Mesenchymal stem cell (in vitro differentiated cells and primary cell): ENCODE results near the gene RXFP2.
A peak's percentile ranks its signal among the peaks of the same experiment; 100 is the strongest.

Experiments used
- DNase-seq: peaks from one replicate; pipeline ENCODE4 v3.0.0-alpha.2; 2013
- H2AFZ ChIP-seq: one replicate; pipeline ENCODE4 v1.6.1; 2013; ENCODE audit warnings: low read depth, mild to moderate bottlenecking, control low read depth, inconsistent platforms, low read length, moderate library complexity
- H2AK5ac ChIP-seq: 2 replicates; pipeline ENCODE4 v1.6.1; 2013; ENCODE audit warnings: low read length, moderate library complexity, mild to moderate bottlenecking, inconsistent platforms; ENCODE audit not compliant: severe bottlenecking
- H2BK120ac ChIP-seq: one replicate; pipeline ENCODE4 v1.6.1; 2013; ENCODE audit warnings: low read depth, mild to moderate bottlenecking, inconsistent platforms, low read length, moderate library complexity
- H2BK12ac ChIP-seq, 2 experiments: one replicate each; pipeline ENCODE4 v1.6.1; 2013; ENCODE audit warnings: inconsistent platforms in 2 of 2, low read length in 2 of 2, mild to moderate bottlenecking in 2 of 2, moderate library complexity in 2 of 2, control low read depth in 1 of 2
- H2BK15ac ChIP-seq: one replicate; pipeline ENCODE4 v1.6.1; 2013; ENCODE audit warnings: mild to moderate bottlenecking, low read depth, inconsistent platforms; ENCODE audit not compliant: poor library complexity, severe bottlenecking
- H2BK5ac ChIP-seq: 2 replicates; pipeline ENCODE4 v1.6.1; 2013; ENCODE audit warnings: low read depth, mild to moderate bottlenecking, low read length, control low read depth, inconsistent platforms; ENCODE audit not compliant: poor library complexity, severe bottlenecking
- H3K14ac ChIP-seq, 2 experiments: one replicate each; pipeline ENCODE4 v1.6.1; 2013; ENCODE audit warnings: inconsistent platforms in 2 of 2, low read length in 2 of 2, control low read depth in 1 of 2, mild to moderate bottlenecking in 1 of 2, moderate library complexity in 1 of 2
- H3K18ac ChIP-seq, 2 experiments: one replicate each; pipeline ENCODE4 v1.6.1; 2013; ENCODE audit warnings: inconsistent platforms in 2 of 2, low read length in 2 of 2, control low read depth in 1 of 2, low read depth in 1 of 2, mild to moderate bottlenecking in 1 of 2
- H3K23ac ChIP-seq, 2 experiments: one replicate each; pipeline ENCODE4 v1.6.1; 2013; ENCODE audit warnings: inconsistent platforms in 2 of 2, low read length in 2 of 2, mild to moderate bottlenecking in 2 of 2, moderate library complexity in 2 of 2, control low read depth in 1 of 2
- H3K27ac ChIP-seq: 2 replicates; pipeline ENCODE4 v1.5.1; 2013; ENCODE audit warnings: mild to moderate bottlenecking, moderate library complexity, low read length, control low read depth, inconsistent platforms; ENCODE audit not compliant: poor library complexity, severe bottlenecking
- H3K27me3 ChIP-seq, 2 experiments: 2 replicates each; pipeline versions ENCODE4 v1.6.1 to v1.7.0; 2013; ENCODE audit warnings: low read length in 2 of 2, mild to moderate bottlenecking in 2 of 2, moderate library complexity in 2 of 2, control low read depth in 1 of 2, inconsistent platforms in 1 of 2; ENCODE audit not compliant: control insufficient read depth in 1 of 2, insufficient read depth in 1 of 2
- H3K36me3 ChIP-seq, 2 experiments: 2 replicates each; pipeline versions ENCODE4 v1.6.1 to v1.7.0; 2013; ENCODE audit warnings: low read length in 2 of 2, control low read depth in 1 of 2, inconsistent platforms in 1 of 2, low read depth in 1 of 2, mild to moderate bottlenecking in 1 of 2; ENCODE audit not compliant: insufficient read depth in 2 of 2, control insufficient read depth in 1 of 2
- H3K4ac ChIP-seq, 2 experiments: one replicate each; pipeline ENCODE4 v1.6.1; 2013; ENCODE audit warnings: inconsistent platforms in 2 of 2, low read length in 2 of 2, mild to moderate bottlenecking in 2 of 2, moderate library complexity in 2 of 2, control low read depth in 1 of 2, low read depth in 1 of 2
- H3K4me1 ChIP-seq: 2 replicates; pipeline ENCODE4 v1.6.1; 2013; ENCODE audit warnings: low read depth, low read length, control low read depth; ENCODE audit not compliant: control insufficient read depth, insufficient read depth
- H3K4me2 ChIP-seq: 2 replicates; pipeline ENCODE4 v1.6.1; 2013; ENCODE audit warnings: low read length, mild to moderate bottlenecking, inconsistent platforms; ENCODE audit not compliant: poor library complexity, severe bottlenecking
- H3K4me3 ChIP-seq, 2 experiments: 2 replicates each; pipeline versions ENCODE4 v1.5.1 to v1.7.0; 2013; ENCODE audit warnings: low read length in 2 of 2, mild to moderate bottlenecking in 2 of 2, control low read depth in 1 of 2, low read depth in 1 of 2; ENCODE audit not compliant: insufficient read depth in 1 of 2
- H3K79me1 ChIP-seq: replicated peaks from 2 replicates; pipeline ENCODE4 v1.6.1; 2013; ENCODE audit warnings: mild to moderate bottlenecking, control low read depth, low read length, inconsistent platforms; ENCODE audit not compliant: poor library complexity, severe bottlenecking
- H3K9ac ChIP-seq: 2 replicates; pipeline ENCODE4 v1.7.0; 2013; ENCODE audit warnings: mild to moderate bottlenecking, low read length, moderate library complexity
- H3K9me3 ChIP-seq: 2 replicates; pipeline ENCODE4 v1.7.0; 2013; ENCODE audit warnings: mild to moderate bottlenecking, low read length; ENCODE audit not compliant: control insufficient read depth
- H4K8ac ChIP-seq: one replicate; pipeline ENCODE4 v1.6.1; 2013; ENCODE audit warnings: inconsistent platforms, mild to moderate bottlenecking, low read length, moderate library complexity
- H4K91ac ChIP-seq: one replicate; pipeline ENCODE4 v1.6.1; 2013; ENCODE audit warnings: mild to moderate bottlenecking, low read length, inconsistent platforms
- WGBS: methylation state at CpG from one replicate; pipeline ENCODE4 v1.1.7; 2013; ENCODE audit warnings: mixed read lengths; 5-methylcytosine and 5-hydroxymethylcytosine counted together

The RXFP2 gene

GRCh38 chr13:31769575-31769974 lies 30.2 kb downstream of the RXFP2 start:
- H2BK5ac ChIP-seq: no peak overlapping the region
- H4K91ac ChIP-seq: no peak overlapping the region
- H3K9me3 ChIP-seq: no peaks in the 10 kb centered on the region
- H3K4me3 ChIP-seq: no peak overlapping the region
- H3K23ac ChIP-seq: no peak overlapping the region
- H3K79me1 ChIP-seq: no peaks in the 10 kb centered on the region
- no peak overlapping the region for H2AFZ ChIP-seq
- H3K9ac ChIP-seq: no peak overlapping the region
- H3K18ac ChIP-seq: no peak overlapping the region
- H2BK120ac ChIP-seq: no peak overlapping the region
- no peak overlapping the region for H2AK5ac ChIP-seq
- no peak overlapping the region for H3K14ac ChIP-seq
- H2BK12ac ChIP-seq: no peak overlapping the region
- DNase-seq: no peak
- no peak overlapping the region for H3K4me2 ChIP-seq
- no peak overlapping the region for H4K8ac ChIP-seq
- 100% methylated on average over 1 of the region's 4 CpGs for WGBS
- no peaks in the 10 kb centered on the region for H3K36me3 ChIP-seq
- H3K4me1 ChIP-seq: peaks cover 1% of the 10 kb centered on the region
- no peak overlapping the region for H2BK15ac ChIP-seq
- H3K27ac ChIP-seq: no peak overlapping the region
- no peak overlapping the region for H3K4ac ChIP-seq
- no peaks in the 10 kb centered on the region for H3K27me3 ChIP-seq

DNA sequence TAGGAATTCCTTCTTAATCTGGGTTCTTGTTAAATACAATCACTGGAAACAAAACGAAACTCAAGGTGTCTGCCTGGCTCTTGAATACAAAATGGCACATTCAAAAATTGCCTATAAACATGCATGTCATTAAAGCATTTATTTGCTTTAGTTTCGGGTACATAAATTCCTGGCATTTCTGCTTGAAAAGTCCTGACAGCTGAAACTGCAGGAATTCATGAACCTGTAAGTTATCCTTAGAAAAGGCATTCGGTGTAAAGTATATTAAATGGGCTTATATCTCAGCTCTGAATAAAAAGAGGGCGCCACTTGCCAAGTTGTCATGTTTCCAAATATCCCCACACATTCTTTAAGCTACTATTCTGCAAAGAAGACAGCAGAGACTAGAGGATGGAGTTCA lies 32.9 kb downstream of the RXFP2 start:
- Histone ChIP-seq H3K23ac (no peak overlapping the region), H3K4me1 (no peaks in the 10 kb centered on the region), H3K4ac (no peak overlapping the region), H3K79me1 (no peaks in the 10 kb centered on the region), H3K27ac (no peak overlapping the region), H3K36me3 (no peaks in the 10 kb centered on the region), H3K4me3 (no peak overlapping the region), H2BK5ac (no peak overlapping the region), H2BK15ac (no peak overlapping the region), H4K8ac (no peak overlapping the region), H3K4me2 (no peak overlapping the region), H3K14ac (no peak overlapping the region), H2BK12ac (no peak overlapping the region), H3K9me3 (no peaks in the 10 kb centered on the region), H2AK5ac (no peak overlapping the region), H4K91ac (no peak overlapping the region), H2BK120ac (no peak overlapping the region), H3K9ac (no peak overlapping the region), H3K18ac (no peak overlapping the region), H2AFZ (no peak overlapping the region), H3K27me3 (no peaks in the 10 kb centered on the region)
- DNase-seq: no peak
- 81% methylated on average over 2 of the region's 4 CpGs for WGBS

GRCh38 chr13:31773538-31773937 lies 34.2 kb downstream of the RXFP2 start:
- H3K27me3 ChIP-seq: no peaks in the 10 kb centered on the region
- H2BK12ac ChIP-seq: no peak overlapping the region
- H2AFZ ChIP-seq: no peak overlapping the region

DNA sequence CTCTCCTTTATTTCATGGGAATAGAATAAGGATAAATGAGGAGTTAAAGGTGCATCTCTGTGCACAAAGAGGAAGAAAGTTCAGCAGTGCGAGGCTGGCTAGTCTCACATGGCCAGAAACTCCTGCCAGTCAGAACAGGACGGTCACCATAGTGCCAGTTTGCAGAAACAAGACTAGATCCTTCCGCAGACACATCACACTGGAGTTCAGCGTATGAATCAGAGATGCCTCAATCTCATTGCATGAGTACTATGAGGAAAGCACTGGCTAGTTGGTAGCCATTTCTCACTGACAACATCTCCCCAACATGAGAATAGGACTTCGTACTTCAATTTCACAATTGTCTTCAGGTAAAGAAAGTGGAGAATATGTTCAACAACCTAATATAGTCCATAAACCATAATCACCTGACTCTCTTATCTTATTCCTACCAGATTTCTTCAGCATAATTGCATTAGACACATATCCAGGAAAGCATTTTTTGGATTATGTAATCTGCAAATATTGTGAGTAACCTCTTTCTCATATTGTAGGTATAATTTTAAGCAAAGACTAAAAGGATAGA lies 34.9 kb downstream of the RXFP2 start:
- no peaks in the 10 kb centered on the region for H3K4me1 ChIP-seq
- H2AK5ac ChIP-seq: no peak overlapping the region

More at GRCh38 chr13:31773538-31773937, 34.2 kb downstream of the RXFP2 start:
- H2BK15ac ChIP-seq: no peak overlapping the region
- H4K8ac ChIP-seq: no peak overlapping the region
- no peak overlapping the region for H3K27ac ChIP-seq
- H3K79me1 ChIP-seq: no peaks in the 10 kb centered on the region
- no peak overlapping the region for H3K23ac ChIP-seq
- H3K4me2 ChIP-seq: no peak overlapping the region
- H3K14ac ChIP-seq: no peak overlapping the region
- peak overlapping the region; percentile 46 for H3K9ac ChIP-seq
- no peaks in the 10 kb centered on the region for H3K36me3 ChIP-seq
- H3K4me3 ChIP-seq: peak overlapping the region in 1 of 2 experiments; percentile 41
- no peak overlapping the region for H4K91ac ChIP-seq
- H3K4me1 ChIP-seq: no peaks in the 10 kb centered on the region
- no peak overlapping the region for H2BK5ac ChIP-seq
- WGBS: 93% methylated on average over 2 of the region's 4 CpGs
- H2AK5ac ChIP-seq: no peak overlapping the region
- no peak overlapping the region for H3K18ac ChIP-seq
- H3K9me3 ChIP-seq: no peaks in the 10 kb centered on the region
- no peak overlapping the region for H3K4ac ChIP-seq
- no peak for DNase-seq
- H2BK120ac ChIP-seq: no peak overlapping the region

More for the DNA sequence above, 34.9 kb downstream of the RXFP2 start:
- no peak overlapping the region for H2BK120ac ChIP-seq
- no peak overlapping the region for H3K14ac ChIP-seq
- no peaks in the 10 kb centered on the region for H3K36me3 ChIP-seq
- H3K18ac ChIP-seq: no peak overlapping the region
- H4K8ac ChIP-seq: no peak overlapping the region
- H4K91ac ChIP-seq: no peak overlapping the region
- H3K4me2 ChIP-seq: no peak overlapping the region
- H2BK12ac ChIP-seq: no peak overlapping the region
- WGBS: 98% methylated on average over 5 of the region's 5 CpGs
- peak overlapping the region; percentile 46 for H3K9ac ChIP-seq
- H3K4ac ChIP-seq: no peak overlapping the region
- no peaks in the 10 kb centered on the region for H3K9me3 ChIP-seq
- DNase-seq: no peak
- H2BK15ac ChIP-seq: no peak overlapping the region
- H3K4me3 ChIP-seq: no peak overlapping the region
- no peaks in the 10 kb centered on the region for H3K27me3 ChIP-seq
- H2AFZ ChIP-seq: no peak overlapping the region
- H3K23ac ChIP-seq: no peak overlapping the region
- no peak overlapping the region for H3K27ac ChIP-seq
- no peaks in the 10 kb centered on the region for H3K79me1 ChIP-seq
- H2BK5ac ChIP-seq: no peak overlapping the region
